Measurements from ENCODE around the gene ZBTB8B.
"Not testable (repeated sequence)": the region's sequence is repeated elsewhere in the genome, so short reads cannot be mapped to it uniquely, and the experiment has no call there.

Gene ZBTB8B

GRCh38 chr1:32471695-32472362, 7.0 kb downstream of the ZBTB8B start:
- DNase-seq (ENCODE audit: low read depth): no peak
- no peak for TF ChIP-seq CTCF (IDR thresholded peaks at IDR 0.05; ENCODE audit: insufficient read depth, low read depth, low read length, missing control alignments)
- no peak overlapping the region for H3K4me3 ChIP-seq (ENCODE audit: low read depth, low read length)

- DNase-seq (ENCODE audit: low read depth); H3K4me3 ChIP-seq (ENCODE audit: low read depth, low read length): not testable (repeated sequence)
Measured at GRCh38 chr1:32472966-32473365, 8.1 kb downstream of the ZBTB8B start.

- DNase-seq (ENCODE audit: low read depth): no peak
- TF ChIP-seq CTCF (IDR thresholded peaks at IDR 0.05; ENCODE audit: insufficient read depth, low read depth, low read length, missing control alignments): no peak
- no peak overlapping the region for H3K4me3 ChIP-seq (ENCODE audit: low read depth, low read length)
Measured at GRCh38 chr1:32474954-32475353, 10.1 kb downstream of the ZBTB8B start.

- no peak overlapping the region for H3K4me3 ChIP-seq (ENCODE audit: low read depth, low read length)
- no peak for DNase-seq (ENCODE audit: low read depth)
- TF ChIP-seq CTCF (IDR thresholded peaks at IDR 0.05; ENCODE audit: insufficient read depth, low read depth, low read length, missing control alignments): no peak
Measured at GRCh38 chr1:32480003-32480402, 15.1 kb downstream of the ZBTB8B start.

- no peak for TF ChIP-seq CTCF (IDR thresholded peaks at IDR 0.05; ENCODE audit: insufficient read depth, low read depth, low read length, missing control alignments)
Measured at GRCh38 chr1:32480761-32481160, 15.9 kb downstream of the ZBTB8B start.

GRCh38 chr1:32481788-32482187, 16.9 kb downstream of the ZBTB8B start:
- H3K4me3 ChIP-seq (ENCODE audit: low read depth, low read length); DNase-seq (ENCODE audit: low read depth): not testable (repeated sequence)

More at GRCh38 chr1:32480761-32481160, 15.9 kb downstream of the ZBTB8B start:
- H3K4me3 ChIP-seq (ENCODE audit: low read depth, low read length): no peak overlapping the region
- DNase-seq (ENCODE audit: low read depth): no peak

- no peak overlapping the region for H3K4me3 ChIP-seq (ENCODE audit: low read depth, low read length)
- TF ChIP-seq CTCF (IDR thresholded peaks at IDR 0.05; ENCODE audit: insufficient read depth, low read depth, low read length, missing control alignments): no peak
- no peak for DNase-seq (ENCODE audit: low read depth)
Measured at GRCh38 chr1:32485554-32486255, 20.8 kb downstream of the ZBTB8B start.

Data from GM12865 (cell line).